ENCODE data around the gene ZNF821.
"Not testable (repeated sequence)": the region's sequence is repeated elsewhere in the genome, so short reads cannot be mapped to it uniquely, and the experiment has no call there.

The ZNF821 gene

DNA sequence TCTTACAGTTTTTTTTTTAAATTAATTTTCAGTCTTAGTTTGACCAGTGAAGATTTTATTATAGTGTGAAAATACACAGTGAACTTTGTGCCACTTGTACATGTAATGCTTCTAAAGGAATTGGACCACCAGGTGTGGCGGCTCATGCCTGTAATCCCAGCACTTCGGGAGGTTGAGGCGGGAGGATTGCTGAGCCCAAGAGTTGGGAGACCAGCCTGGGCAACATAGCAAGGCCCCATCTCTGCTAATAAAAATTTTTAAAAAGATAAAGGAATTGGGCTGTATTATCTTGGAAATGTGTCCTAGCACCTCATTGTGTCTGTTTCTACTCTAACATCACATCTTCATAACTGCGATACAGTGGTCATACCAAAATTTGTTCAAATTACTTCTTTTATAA, 15.2 kb upstream of the ZNF821 start:
- no peak for DNase-seq

DNA sequence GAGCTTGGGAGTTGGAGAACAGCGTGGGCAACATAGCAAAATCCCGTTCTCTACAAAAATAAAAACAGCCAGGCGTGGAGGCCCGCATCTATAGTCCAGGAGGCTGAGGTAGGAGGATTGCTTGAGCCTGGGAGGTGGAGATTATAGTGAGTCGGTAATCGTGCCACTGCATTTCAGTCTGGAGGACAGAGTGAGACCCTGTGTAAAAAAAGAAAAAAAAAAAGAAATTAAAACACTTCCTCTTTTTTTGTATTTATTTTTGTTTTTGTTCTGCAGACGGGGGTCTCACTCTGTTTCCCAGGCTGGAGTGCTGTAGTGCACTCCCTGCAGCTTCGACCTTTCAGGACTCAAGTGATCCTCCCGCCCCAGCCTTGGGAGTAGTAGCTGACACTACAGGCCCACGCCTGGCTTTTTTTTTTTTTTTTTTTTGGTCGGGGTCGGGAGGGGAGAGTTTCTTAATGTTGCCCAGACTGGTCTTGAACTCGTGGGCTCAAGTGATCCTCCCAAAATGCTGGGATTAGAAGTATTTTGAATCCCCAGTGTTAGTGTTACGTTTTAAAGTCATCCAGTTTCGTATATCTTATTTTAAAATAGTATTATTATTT, 12.9 kb upstream of the ZNF821 start:
- DNase-seq, result no peak

GRCh38 chr16:71895679-71896365, 11.8 kb upstream of the ZNF821 start:
- peak; percentile 44 for DNase-seq

DNA sequence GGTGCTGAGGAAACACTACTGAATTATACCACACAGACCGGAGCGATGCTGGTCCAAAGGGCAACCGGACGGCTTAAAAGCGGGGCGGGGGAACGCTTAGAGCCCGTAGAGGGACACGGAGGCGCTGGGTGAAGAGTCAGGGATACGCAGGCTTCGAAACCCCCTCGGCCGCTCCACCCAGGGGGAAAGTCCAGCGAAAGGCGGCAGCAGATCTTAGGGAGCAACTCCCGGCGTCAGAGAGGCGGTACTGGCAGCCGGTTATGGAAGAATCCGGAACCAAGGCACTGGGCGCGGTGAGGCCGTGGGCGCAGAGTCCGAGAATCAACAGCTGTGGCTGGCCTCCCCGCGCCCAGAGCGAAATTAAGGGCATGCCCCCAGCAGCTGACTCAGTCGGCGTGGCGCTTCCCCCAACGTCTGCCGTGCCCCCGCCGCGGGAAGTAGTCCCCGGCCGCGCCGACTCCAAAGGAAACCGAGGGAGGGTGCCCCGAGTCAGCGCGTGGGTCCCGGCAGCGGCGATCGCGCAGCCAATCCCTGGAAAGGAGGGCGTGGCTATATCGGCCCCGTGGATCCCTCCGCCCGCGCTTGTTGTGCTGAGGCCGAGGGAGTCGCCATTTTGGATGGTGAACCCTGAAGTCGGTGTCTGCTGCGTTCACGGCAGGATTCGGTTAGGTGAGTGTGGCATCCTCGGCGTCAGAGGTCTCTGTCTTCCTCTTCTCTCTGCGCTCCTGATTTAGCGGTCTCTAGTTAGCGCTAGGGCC, 11.1 kb upstream of the ZNF821 start, which contains the start of gene IST1:
Gene IST1, plus strand, starts transcription at position 611 of the 758 bp plus-strand sequence. CDS start 20,110 bp downstream, outside the sequence.
- peak; percentile 99 for DNase-seq

- DNase-seq, result peak; percentile 48
Measured at GRCh38 chr16:71894229-71894920, 10.4 kb upstream of the ZNF821 start.

DNA sequence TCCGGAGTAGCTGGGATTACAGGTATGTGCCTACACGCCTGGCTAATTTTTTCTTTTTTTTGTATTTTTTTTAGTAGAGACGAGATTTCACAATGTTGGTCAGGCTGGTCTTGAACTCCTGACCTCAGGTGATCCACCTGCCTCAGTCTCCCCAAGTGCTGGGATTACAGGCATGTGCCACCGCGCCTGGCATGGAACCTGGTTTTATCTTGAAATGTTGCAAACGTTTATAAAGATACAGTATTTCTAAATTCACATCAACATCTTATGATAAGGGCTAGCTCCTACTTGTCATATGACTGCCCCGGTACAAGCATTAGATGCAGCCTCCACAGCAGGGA, 9.9 kb upstream of the ZNF821 start:
- DNase-seq, result no peak

DNA sequence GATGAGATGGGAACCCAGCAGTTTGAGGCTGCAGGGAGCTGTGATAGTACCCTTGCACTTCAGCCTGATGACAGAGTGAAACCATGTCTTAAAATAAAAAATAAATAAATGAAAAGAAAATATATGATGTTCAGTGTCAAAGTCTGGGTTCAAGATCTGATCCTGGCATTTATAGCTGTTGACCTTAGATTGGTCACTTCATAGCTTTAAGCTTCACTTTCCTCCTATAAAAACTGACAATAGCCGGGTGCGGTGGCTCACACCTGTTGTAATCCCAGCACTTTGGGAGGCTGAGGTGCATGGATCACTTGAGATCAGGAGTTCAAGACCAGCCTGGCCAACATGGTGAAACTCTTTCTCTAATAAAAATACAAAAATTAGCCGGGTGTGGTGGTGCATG, 5.2 kb upstream of the ZNF821 start:
- no peak for DNase-seq

GRCh38 chr16:71885261-71885650, 1.3 kb upstream of the ZNF821 start:
- no peak for DNase-seq

DNA sequence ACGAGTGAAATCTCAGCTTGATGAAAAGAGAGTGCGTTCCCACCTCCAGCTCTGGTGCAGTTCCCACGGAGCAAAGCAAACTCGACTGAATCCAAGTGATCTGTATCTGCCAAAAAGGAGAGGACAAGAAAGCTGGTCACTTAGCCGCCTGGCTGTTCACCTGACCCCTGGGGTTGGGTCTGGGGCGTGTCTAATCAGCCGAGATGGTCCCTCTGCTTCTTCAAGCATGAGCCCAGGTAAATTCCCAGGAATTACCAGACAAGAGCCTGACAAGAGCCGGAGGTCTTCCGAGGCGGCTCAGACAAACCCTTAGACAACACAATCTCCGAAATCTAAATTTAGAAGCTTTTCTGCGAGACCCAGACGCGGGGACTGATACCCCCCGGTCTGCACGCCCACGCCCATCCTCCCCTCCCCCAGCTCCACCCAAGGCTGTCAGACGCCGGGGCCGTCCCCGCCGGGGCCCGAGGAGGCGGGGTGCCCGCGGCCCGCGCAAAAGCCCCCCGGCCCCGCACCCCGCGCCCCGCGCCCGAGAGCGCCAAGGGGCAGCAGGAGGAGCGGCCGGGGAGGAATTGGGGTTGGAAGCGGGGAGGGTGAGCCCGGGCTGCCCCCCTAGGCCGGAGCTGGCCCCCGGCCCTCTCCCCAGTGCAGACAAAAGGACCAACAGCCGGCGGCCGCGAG, 674 bp downstream of the ZNF821 start:
- DNase-seq, result peak; percentile 60

DNA sequence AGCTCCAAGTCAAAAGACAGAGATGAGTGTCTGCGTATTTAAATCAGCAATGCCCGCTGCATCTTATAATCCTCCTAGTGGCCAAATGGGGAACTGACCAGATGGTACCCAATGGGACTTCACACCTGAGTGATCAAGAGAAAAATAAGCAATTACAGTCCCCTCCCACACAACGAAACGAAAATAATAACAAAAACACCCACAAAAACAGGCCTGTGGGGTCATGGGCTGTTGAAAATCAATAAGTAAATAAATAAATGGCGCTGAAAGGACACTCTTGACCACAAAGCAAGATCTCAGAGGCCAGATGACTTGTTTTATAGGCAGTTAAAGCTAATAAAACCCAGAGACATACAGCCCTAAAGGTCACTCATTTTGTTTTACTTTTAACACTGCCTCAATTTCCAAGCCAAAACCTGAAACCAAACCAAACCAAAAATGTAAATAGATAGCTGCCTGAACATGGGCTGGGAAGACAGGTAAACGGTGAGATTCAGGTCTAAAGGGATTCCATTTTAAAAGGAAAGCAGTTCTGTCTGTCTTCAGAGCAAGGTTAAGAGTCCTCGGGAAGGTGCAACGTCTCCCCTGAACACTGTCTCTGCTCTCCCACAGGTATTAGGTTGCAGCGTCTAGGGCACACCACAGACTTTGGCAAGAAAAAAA, 1.3 kb downstream of the ZNF821 start:
- peak; percentile 84 for DNase-seq

GRCh38 chr16:71880176-71880575, 3.8 kb downstream of the ZNF821 start:
- DNase-seq, result no peak

DNA sequence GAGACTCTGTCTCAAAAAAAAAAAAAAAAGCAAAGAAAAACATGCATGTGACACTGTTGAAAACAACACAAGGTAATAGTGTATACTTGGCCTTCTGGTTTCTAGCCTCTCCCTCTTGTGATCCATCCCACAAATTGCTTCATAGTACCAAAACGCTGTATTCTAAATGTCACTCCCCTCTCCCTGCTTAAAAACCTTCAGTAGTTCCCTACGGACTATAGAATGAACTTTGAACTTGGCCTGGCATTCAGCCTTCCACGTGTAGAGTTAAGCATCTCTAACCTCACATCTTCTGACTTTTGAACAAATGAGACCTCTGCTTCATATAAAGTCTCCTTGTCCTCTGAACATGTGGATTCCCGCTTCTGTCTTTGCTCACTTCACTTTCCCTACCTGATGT, 5.1 kb downstream of the ZNF821 start:
- no peak for DNase-seq

- DNase-seq, result no peak
Measured at GRCh38 chr16:71873199-71873598, 10.8 kb downstream of the ZNF821 start.

GRCh38 chr16:71870818-71871217, 13.2 kb downstream of the ZNF821 start:
- DNase-seq, result no peak

- no peak for DNase-seq
Measured at GRCh38 chr16:71869089-71869488, 14.9 kb downstream of the ZNF821 start.

DNA sequence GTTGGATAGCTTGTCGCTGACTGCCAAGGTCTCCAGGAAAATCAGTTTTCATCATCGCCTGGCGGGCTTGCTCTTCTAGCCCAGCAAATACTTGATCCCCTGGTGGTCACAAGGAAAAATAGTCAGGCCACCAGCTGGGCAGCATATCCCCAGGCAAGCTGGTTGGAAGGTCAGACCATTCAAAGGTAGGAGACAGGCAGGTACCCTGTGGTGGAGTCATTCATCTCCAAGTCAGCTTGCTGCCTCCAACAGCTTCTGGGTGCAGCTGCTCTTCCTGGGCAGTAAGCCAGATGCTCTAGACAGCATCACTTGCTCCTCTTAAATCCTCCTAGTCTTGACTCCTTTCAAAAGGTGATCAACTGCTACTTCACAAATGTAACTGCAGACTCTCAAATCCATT, 16.0 kb downstream of the ZNF821 start:
- no peak for DNase-seq

DNA sequence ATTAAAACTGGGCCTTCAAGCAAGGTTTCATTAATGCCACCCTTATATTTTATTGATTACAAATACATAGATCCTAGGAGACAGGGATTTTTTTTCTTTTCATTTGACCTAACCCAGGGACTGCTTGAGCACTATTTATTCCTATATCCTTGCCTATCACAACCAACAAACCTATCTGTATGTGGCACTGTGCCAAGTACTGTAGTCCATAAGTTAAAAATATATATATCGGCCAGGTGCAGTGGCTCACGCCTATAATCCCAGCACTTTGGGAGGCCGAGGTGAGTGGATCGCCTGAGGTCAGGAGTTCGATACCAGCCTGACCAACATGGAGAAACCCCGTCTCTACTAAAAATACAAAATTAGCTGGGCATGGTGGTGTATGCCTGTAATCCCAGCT, 16.8 kb downstream of the ZNF821 start:
- DNase-seq, result not testable (repeated sequence)

DNA sequence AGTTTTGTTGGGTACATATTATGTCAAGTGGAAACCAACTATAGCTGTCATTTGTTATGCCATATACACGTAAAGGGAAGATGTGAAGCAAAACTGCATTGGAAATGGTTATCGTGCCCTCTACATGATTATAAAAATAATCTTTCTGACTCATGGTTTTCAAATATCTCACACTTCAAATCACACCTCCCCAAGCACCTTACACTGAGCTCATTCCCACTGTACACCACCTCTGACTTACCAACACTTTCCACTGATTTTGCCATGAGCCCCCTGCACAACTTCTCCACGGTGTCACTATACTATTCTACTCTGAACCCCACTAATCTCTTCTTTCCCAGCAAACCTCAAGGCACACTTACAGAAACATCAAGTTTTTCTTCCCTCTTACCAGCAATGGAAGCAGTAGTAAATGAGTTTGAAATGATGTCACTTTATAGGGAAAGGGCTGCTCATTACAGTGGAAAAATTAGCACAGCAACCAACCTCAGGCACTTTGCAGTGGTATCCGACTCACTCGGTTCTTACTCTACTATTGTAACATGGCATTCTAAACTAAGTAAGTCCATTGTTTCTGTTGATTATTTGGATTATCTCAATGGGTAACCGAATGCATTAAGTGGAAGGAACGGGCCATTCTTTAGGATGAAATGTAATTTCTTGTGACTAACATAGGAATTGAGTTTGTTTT, 18.7 kb downstream of the ZNF821 start:
- no peak for DNase-seq

DNA sequence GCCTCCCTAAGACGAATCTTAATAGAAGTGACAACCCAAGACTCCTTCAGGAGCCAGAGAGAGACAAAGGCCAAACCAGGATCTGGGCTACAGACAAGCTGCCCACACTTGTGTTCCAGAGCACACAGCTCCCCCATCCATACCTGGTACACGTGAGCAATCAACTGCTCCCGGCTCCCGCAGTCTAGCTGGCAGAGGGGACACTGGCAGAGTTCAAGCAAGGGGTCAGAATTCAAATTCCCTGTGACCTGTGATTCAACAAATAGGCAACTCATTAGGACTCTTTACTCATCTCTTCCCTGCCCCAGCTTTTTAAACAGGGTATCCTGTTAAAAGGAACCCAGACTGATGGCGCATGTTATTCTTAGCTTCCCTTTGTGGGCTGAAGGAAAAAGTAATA, 20.0 kb downstream of the ZNF821 start:
- no peak for DNase-seq

DNA sequence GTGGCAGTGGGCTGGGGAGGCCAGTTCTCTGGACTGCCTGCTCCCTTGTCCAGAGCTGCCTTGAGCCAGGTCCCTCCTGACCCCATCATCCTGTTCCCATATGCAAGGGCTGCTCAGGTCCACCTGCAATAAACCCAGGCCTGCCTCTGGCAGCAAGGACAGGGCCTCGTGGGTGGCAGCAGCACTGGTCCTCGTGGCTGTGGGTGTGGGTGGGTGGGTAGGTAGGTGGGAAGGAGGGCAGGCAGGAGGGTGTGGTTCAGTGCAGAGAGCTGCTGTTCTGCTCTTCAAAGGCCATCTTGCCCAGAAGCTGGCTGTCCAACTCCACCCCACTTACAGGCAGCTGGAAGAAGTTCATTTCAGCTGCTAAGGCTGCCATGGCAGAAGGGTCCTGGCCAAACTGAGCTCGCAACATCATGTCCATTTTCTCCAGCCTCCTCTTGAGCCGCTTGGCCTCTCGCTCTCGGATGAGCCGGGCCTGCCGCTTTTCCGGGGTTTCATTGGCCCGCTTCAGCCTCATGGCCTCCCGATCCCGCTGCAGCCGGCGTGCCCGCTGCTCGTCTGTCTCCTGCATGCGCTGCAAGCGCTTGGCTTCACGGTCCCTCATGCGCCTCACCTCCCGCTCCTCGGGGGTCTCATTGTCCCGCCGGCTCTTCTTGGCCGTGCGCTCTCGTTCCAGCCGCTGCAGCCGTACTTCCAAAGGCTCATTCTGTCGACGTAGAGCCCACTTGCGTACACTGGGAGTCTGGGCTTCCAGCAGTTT, 24.0 kb downstream of the ZNF821 start:
- no peak for DNase-seq
